Adrenal gland (tissue), 5 donors: ENCODE data around the gene TSPAN15.

ENCODE experiments used
- CTCF ChIP-seq, 6 experiments: fragments of 450-650 bp in 4 of 6; fragments of 200-600 bp in 2 of 6; sonication (generic) in 1 of 6; IDR thresholded peaks; 1 replicate in 5 of 6; 2 replicates in 1 of 6; pipeline versions ENCODE4 v1.5.1 to v1.8.0; 2016 to 2021; ENCODE audit warnings: antibody characterized with exemption in 6 of 6, mild to moderate bottlenecking in 2 of 6, moderate library complexity in 1 of 6
- POLR2A ChIP-seq, 2 donors: fragments of 450-650 bp; IDR thresholded peaks; one replicate each; pipeline ENCODE4 v1.6.1; 2017; ENCODE audit warnings: antibody characterized with exemption in 2 of 2, mild to moderate bottlenecking in 2 of 2, moderate library complexity in 1 of 2
- donor health status: DM: no; HTN: no; CAD: no.

DNA sequence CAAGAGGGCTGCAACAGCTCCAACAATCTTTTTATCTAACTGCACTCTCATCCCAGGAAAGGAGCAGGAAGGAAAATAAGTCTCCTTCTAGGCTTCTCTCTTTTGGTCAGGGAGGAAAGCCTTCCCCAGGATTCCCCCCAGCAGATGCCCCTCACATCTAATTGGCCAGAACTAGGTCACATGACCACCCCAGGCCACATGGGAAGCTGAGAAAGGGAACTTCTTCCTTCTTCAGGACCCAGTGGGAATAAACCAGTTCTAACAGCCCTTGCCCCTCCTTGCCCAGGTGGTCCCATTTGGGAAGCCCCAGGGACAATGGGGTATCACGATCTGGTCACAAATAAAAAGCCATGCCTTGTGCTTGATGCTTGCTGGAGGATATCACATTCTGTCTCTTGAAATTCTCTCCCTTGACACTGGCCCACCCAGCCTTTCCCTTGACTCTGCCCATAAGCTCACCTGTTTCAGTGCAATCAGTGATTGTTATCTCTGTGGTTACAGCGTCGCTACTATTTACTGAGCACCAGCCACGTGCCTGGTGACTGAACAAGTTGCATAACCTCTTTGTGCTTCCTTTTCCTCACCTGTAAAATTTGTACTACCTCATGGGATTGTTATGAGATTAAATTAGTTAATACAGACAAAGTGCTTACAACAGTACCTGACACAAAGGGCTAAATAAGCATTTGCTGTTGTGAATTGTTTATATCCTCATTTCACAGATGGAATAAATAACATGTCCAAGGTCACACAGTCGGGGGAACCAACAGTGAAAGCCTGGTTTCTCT, 25.6 kb upstream of the TSPAN15 start:
- TF ChIP-seq CTCF (IDR thresholded peaks at IDR 0.05), result no peak
- TF ChIP-seq POLR2A (IDR thresholded peaks at IDR 0.05), result no peak
